ENCODE measurements around the gene GADD45A. TPM values are rescaled to one million over a fixed set of nuclear protein-coding genes. Genes with fewer than 3 reads are reported as not detected.

The GADD45A gene
- 42.0 TPM for polyA plus RNA-seq (2012; ENCODE audit: low read depth, missing spikeins)

DNA sequence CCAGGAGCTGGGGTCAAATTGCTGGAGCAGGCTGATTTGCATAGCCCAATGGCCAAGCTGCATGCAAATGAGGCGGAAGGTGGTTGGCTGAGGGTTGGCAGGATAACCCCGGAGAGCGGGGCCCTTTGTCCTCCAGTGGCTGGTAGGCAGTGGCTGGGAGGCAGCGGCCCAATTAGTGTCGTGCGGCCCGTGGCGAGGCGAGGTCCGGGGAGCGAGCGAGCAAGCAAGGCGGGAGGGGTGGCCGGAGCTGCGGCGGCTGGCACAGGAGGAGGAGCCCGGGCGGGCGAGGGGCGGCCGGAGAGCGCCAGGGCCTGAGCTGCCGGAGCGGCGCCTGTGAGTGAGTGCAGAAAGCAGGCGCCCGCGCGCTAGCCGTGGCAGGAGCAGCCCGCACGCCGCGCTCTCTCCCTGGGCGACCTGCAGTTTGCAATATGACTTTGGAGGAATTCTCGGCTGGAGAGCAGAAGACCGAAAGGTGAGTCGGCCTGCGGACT is at the start of gene GADD45A:
TSS of gene GADD45A (plus strand) at position 135 of the 491 bp plus-strand sequence. CDS start at position 429, 294 bp downstream.
- peak; percentile 95 for FAIRE-seq
- TF ChIP-seq TAF1 (IDR thresholded peaks at IDR 0.05; ENCODE audit: low read depth, low read length) (peak; percentile 99), PAX5 (IDR thresholded peaks at IDR 0.05; ENCODE audit: insufficient read depth, low read length, severe bottlenecking) (no peak), SPI1 (IDR thresholded peaks at IDR 0.05; ENCODE audit: low read depth, low read length) (no peak), POLR2A (IDR thresholded peaks at IDR 0.05; ENCODE audit: low read depth, low read length) (peak; percentile 99), POU2F2 (IDR thresholded peaks at IDR 0.05; ENCODE audit: low read depth, low read length) (peak; percentile 99), POLR2AphosphoS5 (IDR thresholded peaks at IDR 0.05; ENCODE audit: low read depth, low read length) (peak; percentile 98)
- DNase-seq (ENCODE audit: insufficient read length, low spot score) = peak; percentile 90

DNA sequence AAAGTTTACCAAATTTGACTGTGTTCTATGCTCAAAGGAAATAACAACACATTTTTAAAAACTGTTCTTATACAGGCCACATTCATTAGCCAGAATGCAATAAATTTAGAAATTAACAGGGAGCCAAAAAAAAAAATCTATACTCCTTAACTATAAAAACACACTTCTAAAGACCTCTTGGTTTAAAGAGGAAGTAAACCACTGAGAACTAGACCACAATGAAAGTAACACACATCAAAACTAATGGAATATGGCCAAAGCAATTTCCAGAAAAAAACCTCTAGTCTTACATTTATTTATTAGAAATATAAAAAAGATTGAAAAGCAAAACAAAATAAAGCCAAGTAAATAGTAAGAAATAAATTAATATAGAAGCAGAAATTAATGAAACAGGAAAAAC is 48.9 kb upstream of the GADD45A start:
- TF ChIP-seq POLR2AphosphoS5 (IDR thresholded peaks at IDR 0.05; ENCODE audit: low read depth, low read length) (no peak), SPI1 (IDR thresholded peaks at IDR 0.05; ENCODE audit: low read depth, low read length) (no peak), TAF1 (IDR thresholded peaks at IDR 0.05; ENCODE audit: low read depth, low read length) (no peak), PAX5 (IDR thresholded peaks at IDR 0.05; ENCODE audit: insufficient read depth, low read length, severe bottlenecking) (no peak), POLR2A (IDR thresholded peaks at IDR 0.05; ENCODE audit: low read depth, low read length) (no peak), POU2F2 (IDR thresholded peaks at IDR 0.05; ENCODE audit: low read depth, low read length) (no peak)
- FAIRE-seq (no peak), DNase-seq (ENCODE audit: insufficient read length, low spot score) (no peak)

GRCh38 chr1:67639361-67639760 is 45.6 kb upstream of the GADD45A start:
- FAIRE-seq (no peak), DNase-seq (ENCODE audit: insufficient read length, low spot score) (no peak)
- TF ChIP-seq TAF1 (IDR thresholded peaks at IDR 0.05; ENCODE audit: low read depth, low read length) (no peak), POU2F2 (IDR thresholded peaks at IDR 0.05; ENCODE audit: low read depth, low read length) (no peak), PAX5 (IDR thresholded peaks at IDR 0.05; ENCODE audit: insufficient read depth, low read length, severe bottlenecking) (no peak), POLR2AphosphoS5 (IDR thresholded peaks at IDR 0.05; ENCODE audit: low read depth, low read length) (no peak), POLR2A (IDR thresholded peaks at IDR 0.05; ENCODE audit: low read depth, low read length) (no peak), SPI1 (IDR thresholded peaks at IDR 0.05; ENCODE audit: low read depth, low read length) (no peak)

GRCh38 chr1:67642629-67643028 is 42.4 kb upstream of the GADD45A start:
- FAIRE-seq = no peak
- TF ChIP-seq POLR2A (IDR thresholded peaks at IDR 0.05; ENCODE audit: low read depth, low read length) (no peak), SPI1 (IDR thresholded peaks at IDR 0.05; ENCODE audit: low read depth, low read length) (no peak), PAX5 (IDR thresholded peaks at IDR 0.05; ENCODE audit: insufficient read depth, low read length, severe bottlenecking) (no peak), POU2F2 (IDR thresholded peaks at IDR 0.05; ENCODE audit: low read depth, low read length) (no peak), TAF1 (IDR thresholded peaks at IDR 0.05; ENCODE audit: low read depth, low read length) (no peak), POLR2AphosphoS5 (IDR thresholded peaks at IDR 0.05; ENCODE audit: low read depth, low read length) (no peak)
- DNase-seq (ENCODE audit: insufficient read length, low spot score) = no peak

GRCh38 chr1:67644566-67644965 is 40.4 kb upstream of the GADD45A start:
- TF ChIP-seq POLR2A (IDR thresholded peaks at IDR 0.05; ENCODE audit: low read depth, low read length) = no peak
- TF ChIP-seq TAF1 (IDR thresholded peaks at IDR 0.05; ENCODE audit: low read depth, low read length) = no peak
- no peak for TF ChIP-seq PAX5 (IDR thresholded peaks at IDR 0.05; ENCODE audit: insufficient read depth, low read length, severe bottlenecking)
- TF ChIP-seq POLR2AphosphoS5 (IDR thresholded peaks at IDR 0.05; ENCODE audit: low read depth, low read length) = no peak
- no peak for TF ChIP-seq POU2F2 (IDR thresholded peaks at IDR 0.05; ENCODE audit: low read depth, low read length)
- TF ChIP-seq SPI1 (IDR thresholded peaks at IDR 0.05; ENCODE audit: low read depth, low read length) = no peak
- FAIRE-seq = no peak

DNA sequence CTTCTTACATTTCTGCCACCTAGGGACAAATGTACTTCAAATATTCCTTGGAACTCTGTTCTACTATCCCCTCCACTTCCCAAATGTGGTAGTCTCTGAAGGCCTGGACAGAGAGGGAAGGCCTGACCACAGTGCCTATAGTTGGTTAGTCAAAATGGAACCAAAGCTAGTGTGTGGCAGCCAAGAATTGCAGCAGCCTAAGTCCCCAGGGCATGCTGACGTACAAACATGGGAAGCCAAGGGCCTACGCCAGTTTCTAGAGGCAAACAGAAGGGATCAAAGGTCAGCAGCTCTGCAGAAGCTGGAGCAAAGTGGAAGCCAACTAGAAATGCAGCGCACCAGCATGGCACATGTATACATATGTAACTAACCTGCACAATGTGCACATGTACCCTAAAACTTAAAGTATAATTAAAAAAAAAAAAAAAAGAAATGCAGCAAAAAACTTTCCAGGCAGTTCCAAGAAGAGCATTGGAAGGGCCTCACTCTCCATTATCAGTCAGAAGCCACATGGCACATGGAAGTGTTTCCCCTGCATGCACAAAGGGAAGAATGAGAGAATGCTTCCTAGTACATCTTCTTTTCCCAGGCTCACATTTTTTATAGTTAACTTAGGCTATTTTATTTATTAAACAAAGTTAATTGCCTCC is 39.4 kb upstream of the GADD45A start:
- DNase-seq (ENCODE audit: insufficient read length, low spot score) (no peak), FAIRE-seq (no peak)
- TF ChIP-seq POU2F2 (IDR thresholded peaks at IDR 0.05; ENCODE audit: low read depth, low read length) (no peak), POLR2AphosphoS5 (IDR thresholded peaks at IDR 0.05; ENCODE audit: low read depth, low read length) (no peak), PAX5 (IDR thresholded peaks at IDR 0.05; ENCODE audit: insufficient read depth, low read length, severe bottlenecking) (no peak), SPI1 (IDR thresholded peaks at IDR 0.05; ENCODE audit: low read depth, low read length) (no peak), POLR2A (IDR thresholded peaks at IDR 0.05; ENCODE audit: low read depth, low read length) (no peak)

More at GRCh38 chr1:67644566-67644965, 40.4 kb upstream of the GADD45A start:
- DNase-seq (ENCODE audit: insufficient read length, low spot score) = no peak

GRCh38 chr1:67646145-67647035 is 38.6 kb upstream of the GADD45A start:
- DNase-seq (ENCODE audit: insufficient read length, low spot score) = no peak
- TF ChIP-seq SPI1 (IDR thresholded peaks at IDR 0.05; ENCODE audit: low read depth, low read length) = no peak
- TF ChIP-seq POLR2A (IDR thresholded peaks at IDR 0.05; ENCODE audit: low read depth, low read length) = no peak
- TF ChIP-seq PAX5 (IDR thresholded peaks at IDR 0.05; ENCODE audit: insufficient read depth, low read length, severe bottlenecking) = no peak
- TF ChIP-seq TAF1 (IDR thresholded peaks at IDR 0.05; ENCODE audit: low read depth, low read length) = no peak
- no peak for TF ChIP-seq POU2F2 (IDR thresholded peaks at IDR 0.05; ENCODE audit: low read depth, low read length)
- no peak for FAIRE-seq

DNA sequence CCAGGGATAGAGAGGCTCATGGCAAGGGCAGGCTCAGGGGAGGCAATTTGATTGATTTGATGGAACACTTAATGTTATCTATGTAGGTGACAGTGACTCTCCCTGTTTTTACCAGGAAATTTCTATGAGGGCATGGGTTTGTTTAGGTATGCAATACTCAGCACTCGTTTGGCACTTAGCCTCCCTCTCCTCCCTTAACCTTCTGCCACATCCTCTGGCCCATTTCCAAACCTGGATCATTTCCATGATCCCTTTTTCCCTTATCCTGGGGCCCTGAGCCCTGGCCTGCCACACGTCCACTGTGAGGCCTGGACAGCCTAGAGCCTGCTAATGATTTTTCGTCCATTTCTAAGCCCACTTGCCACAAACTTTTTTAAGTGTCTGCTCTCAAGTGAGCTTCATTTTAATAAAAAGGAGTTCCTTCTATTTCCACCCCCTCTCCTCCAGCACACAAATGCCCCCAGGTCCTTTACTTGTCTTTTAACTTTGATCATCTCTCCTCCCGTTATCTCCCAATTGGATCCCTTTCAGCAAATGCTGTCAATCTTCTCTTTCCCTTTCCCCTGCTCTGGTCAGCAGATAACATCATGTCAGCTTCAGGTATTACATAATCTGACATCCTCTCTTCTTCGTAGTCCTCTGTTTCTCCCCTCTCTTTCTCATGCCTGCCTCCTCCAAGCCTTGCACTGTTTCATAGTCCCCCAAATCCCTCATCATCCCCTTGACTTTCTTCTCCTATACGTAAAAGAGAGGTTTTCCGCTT is 37.8 kb upstream of the GADD45A start:
- DNase-seq (ENCODE audit: insufficient read length, low spot score) = no peak
- no peak for TF ChIP-seq POLR2A (IDR thresholded peaks at IDR 0.05; ENCODE audit: low read depth, low read length)
- TF ChIP-seq POU2F2 (IDR thresholded peaks at IDR 0.05; ENCODE audit: low read depth, low read length) = no peak
- no peak for TF ChIP-seq SPI1 (IDR thresholded peaks at IDR 0.05; ENCODE audit: low read depth, low read length)
- no peak for TF ChIP-seq POLR2AphosphoS5 (IDR thresholded peaks at IDR 0.05; ENCODE audit: low read depth, low read length)
- no peak for TF ChIP-seq PAX5 (IDR thresholded peaks at IDR 0.05; ENCODE audit: insufficient read depth, low read length, severe bottlenecking)
- no peak for TF ChIP-seq TAF1 (IDR thresholded peaks at IDR 0.05; ENCODE audit: low read depth, low read length)
- no peak for FAIRE-seq

All from GM12891 (cell line).